ENCODE measurements around the gene PLG. TPM values are rescaled to one million over a fixed set of nuclear protein-coding genes. Genes with fewer than 3 reads are reported as not detected.

PLG gene
- polyA plus RNA-seq, 2 of the 4 experiments (the other 2 are of a cell fraction) = not detected

DNA sequence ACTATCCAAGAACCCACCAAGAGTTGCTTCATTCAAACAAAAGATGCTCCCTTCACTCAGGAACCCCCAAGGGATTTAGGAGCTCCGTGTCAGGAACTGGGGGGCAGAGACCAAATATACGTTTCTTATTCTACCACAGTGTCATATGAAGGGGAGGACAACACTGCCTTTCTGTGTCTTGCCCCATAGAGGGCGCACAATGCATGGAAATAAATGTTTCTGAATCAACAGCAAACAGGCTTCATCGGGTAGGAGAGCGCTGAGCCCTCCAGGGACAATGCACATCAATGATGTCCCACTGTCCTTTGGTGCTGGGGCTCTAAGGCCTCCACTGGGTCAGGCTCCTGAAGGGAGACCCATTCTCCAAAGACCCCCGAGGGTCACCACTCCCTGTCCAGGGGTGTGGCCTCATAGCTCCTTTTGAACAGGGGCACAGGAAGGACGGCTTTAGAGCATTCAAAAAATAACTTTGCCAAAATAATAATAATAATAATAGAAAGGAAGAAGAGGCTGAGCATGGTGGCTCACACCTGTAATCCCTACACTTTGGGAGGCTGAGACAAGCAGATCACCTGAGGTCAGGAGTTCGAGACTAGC lies 31.1 kb downstream of the PLG start:
- POLR2A ChIA-PET = no interaction called here
- H3K4me2 ChIP-seq = 0 out of 3 replicates have a peak overlapping the region, but pooled peaks have one; percentile 25
- WGBS (ENCODE audit: missing lambda C conversion rate) = 16% methylated on average over 8 of the region's 8 CpGs
- TF ChIP-seq, protein P1, sequence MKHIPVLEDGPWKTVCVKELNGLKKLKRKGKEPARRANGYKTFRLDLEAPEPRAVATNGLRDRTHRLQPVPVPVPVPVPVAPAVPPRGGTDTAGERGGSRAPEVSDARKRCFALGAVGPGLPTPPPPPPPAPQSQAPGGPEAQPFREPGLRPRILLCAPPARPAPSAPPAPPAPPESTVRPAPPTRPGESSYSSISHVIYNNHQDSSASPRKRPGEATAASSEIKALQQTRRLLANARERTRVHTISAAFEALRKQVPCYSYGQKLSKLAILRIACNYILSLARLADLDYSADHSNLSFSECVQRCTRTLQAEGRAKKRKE (CRISPR knock-in tag; IDR thresholded peaks at IDR 0.05; ENCODE audit: low read depth) = no peak
- TF ChIP-seq SMC3 (IDR thresholded peaks at IDR 0.05) = 0 out of 3 replicates have a peak, but pooled peaks have one; percentile 20
- peak; percentile 52 to 67; a peak in 4 of 5 replicates for TF ChIP-seq RAD21 (conservative IDR thresholded peaks at IDR 0.05 in 1 of 2, IDR thresholded peaks at IDR 0.05 in 1 of 2)
- TF ChIP-seq, protein P2, sequence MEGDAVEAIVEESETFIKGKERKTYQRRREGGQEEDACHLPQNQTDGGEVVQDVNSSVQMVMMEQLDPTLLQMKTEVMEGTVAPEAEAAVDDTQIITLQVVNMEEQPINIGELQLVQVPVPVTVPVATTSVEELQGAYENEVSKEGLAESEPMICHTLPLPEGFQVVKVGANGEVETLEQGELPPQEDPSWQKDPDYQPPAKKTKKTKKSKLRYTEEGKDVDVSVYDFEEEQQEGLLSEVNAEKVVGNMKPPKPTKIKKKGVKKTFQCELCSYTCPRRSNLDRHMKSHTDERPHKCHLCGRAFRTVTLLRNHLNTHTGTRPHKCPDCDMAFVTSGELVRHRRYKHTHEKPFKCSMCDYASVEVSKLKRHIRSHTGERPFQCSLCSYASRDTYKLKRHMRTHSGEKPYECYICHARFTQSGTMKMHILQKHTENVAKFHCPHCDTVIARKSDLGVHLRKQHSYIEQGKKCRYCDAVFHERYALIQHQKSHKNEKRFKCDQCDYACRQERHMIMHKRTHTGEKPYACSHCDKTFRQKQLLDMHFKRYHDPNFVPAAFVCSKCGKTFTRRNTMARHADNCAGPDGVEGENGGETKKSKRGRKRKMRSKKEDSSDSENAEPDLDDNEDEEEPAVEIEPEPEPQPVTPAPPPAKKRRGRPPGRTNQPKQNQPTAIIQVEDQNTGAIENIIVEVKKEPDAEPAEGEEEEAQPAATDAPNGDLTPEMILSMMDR (IDR thresholded peaks at IDR 0.05) = peak; percentile 47
- TF ChIP-seq HEYL (CRISPR knock-in tag; IDR thresholded peaks at IDR 0.05) = no peak
- H3K4me3 ChIP-seq = no peak overlapping the region
- no peaks in the 10 kb centered on the region for H3K9me3 ChIP-seq
- peak; percentile 77 to 93; a peak in 5 of 6 replicates for ATAC-seq
- no peaks in the 10 kb centered on the region for H3K4me1 ChIP-seq
- FAIRE-seq = no peak
- H3K27ac ChIP-seq = no peak overlapping the region
- peak; percentile 7 to 47 for DNase-seq (ENCODE audit: low read depth in 1 of 2, low spot score in 1 of 2)
- CTCF ChIA-PET = interaction anchor here (0.5 to 4.2 kb wide), 21 partner anchors 11 to 931 kb away, joined by 3 to 33 read pairs (median 3); no protein-coding TSS in a partner anchor

DNA sequence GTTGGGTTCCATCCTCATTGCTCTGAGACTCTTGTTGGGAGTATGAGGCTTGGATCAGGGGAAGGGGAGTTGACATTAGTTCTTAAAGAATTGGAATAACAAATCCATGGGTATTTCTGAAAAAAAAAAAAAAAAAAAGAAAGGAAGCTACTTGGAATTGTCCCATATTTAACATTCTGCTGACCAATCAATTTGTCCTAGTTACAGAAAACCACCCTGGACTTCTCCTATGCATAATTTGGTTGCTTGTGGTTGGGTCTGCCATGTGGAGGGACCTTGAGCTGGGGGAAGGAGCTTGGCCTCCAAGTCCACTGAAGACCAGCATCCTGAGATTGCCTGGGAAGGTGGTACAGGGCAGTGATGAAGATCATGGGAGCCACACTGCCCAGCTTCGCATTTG lies 32.6 kb downstream of the PLG start:
- FAIRE-seq (no peak), DNase-seq (ENCODE audit: low read depth in 1 of 2, low spot score in 1 of 2) (no peak), ATAC-seq (no peak)
- Histone ChIP-seq H3K4me3 (no peak overlapping the region), H3K27ac (no peak overlapping the region), H3K4me1 (no peaks in the 10 kb centered on the region), H3K9me3 (no peaks in the 10 kb centered on the region), H3K4me2 (no peak overlapping the region)
- POLR2A ChIA-PET = no interaction called here
- 18% methylated on average over 1 of the region's 1 CpG for WGBS (ENCODE audit: missing lambda C conversion rate)
- TF ChIP-seq RCOR1 (IDR thresholded peaks at IDR 0.05; ENCODE audit: low read depth, low read length) = no peak
- TF ChIP-seq MAFK (IDR thresholded peaks at IDR 0.05; ENCODE audit: partially characterized antibody) = peak; percentile 58
- TF ChIP-seq, protein P1 (CRISPR knock-in tag; IDR thresholded peaks at IDR 0.05; ENCODE audit: low read depth) = no peak
- no peak for TF ChIP-seq ZSCAN20 (CRISPR knock-in tag; IDR thresholded peaks at IDR 0.05)
- CTCF ChIA-PET = interaction anchor here (0.7 to 4.2 kb wide), 5 partner anchors 9 to 641 kb away, joined by 3 to 33 read pairs (median 5); no protein-coding TSS in a partner anchor

DNA sequence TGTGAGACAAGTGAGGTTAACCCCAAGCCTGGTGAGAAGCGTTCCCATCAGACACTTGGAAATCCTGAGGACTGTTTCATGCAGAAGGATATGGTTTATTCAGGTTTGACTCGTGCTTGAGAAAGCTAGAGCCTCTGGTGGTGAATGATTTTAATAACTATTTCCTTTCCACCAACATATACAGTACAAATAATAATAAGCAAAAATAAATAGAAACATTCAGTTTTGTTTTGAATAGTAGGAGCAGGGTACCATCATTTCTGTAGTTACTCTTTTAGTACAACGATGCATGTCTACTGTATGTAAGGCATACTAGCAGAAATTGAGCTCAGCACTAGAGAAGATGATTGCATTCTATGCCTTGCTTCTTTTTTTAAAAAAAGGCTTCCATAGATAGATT lies 33.5 kb downstream of the PLG start:
- Histone ChIP-seq H3K27ac (no peak overlapping the region), H3K4me2 (no peak overlapping the region), H3K4me3 (no peak overlapping the region), H3K4me1 (no peaks in the 10 kb centered on the region), H3K9me3 (no peaks in the 10 kb centered on the region)
- ATAC-seq (no peak), FAIRE-seq (no peak), DNase-seq (ENCODE audit: low read depth in 1 of 2, low spot score in 1 of 2) (no peak)
- no peak for TF ChIP-seq MYC (IDR thresholded peaks at IDR 0.05; ENCODE audit: borderline replicate concordance, low read length)
- no peak for TF ChIP-seq ZC3H11A (IDR thresholded peaks at IDR 0.05)
- no peak for TF ChIP-seq TP53 (CRISPR knock-in tag; IDR thresholded peaks at IDR 0.05)
- TF ChIP-seq, protein P3, sequence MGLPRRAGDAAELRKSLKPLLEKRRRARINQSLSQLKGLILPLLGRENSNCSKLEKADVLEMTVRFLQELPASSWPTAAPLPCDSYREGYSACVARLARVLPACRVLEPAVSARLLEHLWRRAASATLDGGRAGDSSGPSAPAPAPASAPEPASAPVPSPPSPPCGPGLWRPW (IDR thresholded peaks at IDR 0.05) = no peak
- TF ChIP-seq, protein P4, sequence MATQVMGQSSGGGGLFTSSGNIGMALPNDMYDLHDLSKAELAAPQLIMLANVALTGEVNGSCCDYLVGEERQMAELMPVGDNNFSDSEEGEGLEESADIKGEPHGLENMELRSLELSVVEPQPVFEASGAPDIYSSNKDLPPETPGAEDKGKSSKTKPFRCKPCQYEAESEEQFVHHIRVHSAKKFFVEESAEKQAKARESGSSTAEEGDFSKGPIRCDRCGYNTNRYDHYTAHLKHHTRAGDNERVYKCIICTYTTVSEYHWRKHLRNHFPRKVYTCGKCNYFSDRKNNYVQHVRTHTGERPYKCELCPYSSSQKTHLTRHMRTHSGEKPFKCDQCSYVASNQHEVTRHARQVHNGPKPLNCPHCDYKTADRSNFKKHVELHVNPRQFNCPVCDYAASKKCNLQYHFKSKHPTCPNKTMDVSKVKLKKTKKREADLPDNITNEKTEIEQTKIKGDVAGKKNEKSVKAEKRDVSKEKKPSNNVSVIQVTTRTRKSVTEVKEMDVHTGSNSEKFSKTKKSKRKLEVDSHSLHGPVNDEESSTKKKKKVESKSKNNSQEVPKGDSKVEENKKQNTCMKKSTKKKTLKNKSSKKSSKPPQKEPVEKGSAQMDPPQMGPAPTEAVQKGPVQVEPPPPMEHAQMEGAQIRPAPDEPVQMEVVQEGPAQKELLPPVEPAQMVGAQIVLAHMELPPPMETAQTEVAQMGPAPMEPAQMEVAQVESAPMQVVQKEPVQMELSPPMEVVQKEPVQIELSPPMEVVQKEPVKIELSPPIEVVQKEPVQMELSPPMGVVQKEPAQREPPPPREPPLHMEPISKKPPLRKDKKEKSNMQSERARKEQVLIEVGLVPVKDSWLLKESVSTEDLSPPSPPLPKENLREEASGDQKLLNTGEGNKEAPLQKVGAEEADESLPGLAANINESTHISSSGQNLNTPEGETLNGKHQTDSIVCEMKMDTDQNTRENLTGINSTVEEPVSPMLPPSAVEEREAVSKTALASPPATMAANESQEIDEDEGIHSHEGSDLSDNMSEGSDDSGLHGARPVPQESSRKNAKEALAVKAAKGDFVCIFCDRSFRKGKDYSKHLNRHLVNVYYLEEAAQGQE (IDR thresholded peaks at IDR 0.05) = no peak
- no peak for TF ChIP-seq EHF (CRISPR knock-in tag; IDR thresholded peaks at IDR 0.05)
- TF ChIP-seq RAD21 (conservative IDR thresholded peaks at IDR 0.05 in 1 of 2, IDR thresholded peaks at IDR 0.05 in 1 of 2) = no peak
- TF ChIP-seq, protein P5, sequence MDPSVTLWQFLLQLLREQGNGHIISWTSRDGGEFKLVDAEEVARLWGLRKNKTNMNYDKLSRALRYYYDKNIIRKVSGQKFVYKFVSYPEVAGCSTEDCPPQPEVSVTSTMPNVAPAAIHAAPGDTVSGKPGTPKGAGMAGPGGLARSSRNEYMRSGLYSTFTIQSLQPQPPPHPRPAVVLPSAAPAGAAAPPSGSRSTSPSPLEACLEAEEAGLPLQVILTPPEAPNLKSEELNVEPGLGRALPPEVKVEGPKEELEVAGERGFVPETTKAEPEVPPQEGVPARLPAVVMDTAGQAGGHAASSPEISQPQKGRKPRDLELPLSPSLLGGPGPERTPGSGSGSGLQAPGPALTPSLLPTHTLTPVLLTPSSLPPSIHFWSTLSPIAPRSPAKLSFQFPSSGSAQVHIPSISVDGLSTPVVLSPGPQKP (IDR thresholded peaks at IDR 0.05; ENCODE audit: low read depth, low read length) = no peak
- no peak for TF ChIP-seq SMC3 (IDR thresholded peaks at IDR 0.05)
- TF ChIP-seq RCOR1 (IDR thresholded peaks at IDR 0.05; ENCODE audit: low read depth, low read length) = no peak
- POLR2A ChIA-PET = no interaction called here
- CTCF ChIA-PET = interaction anchor here (4.2 kb wide), 1 partner anchor 640 kb away, joined by 33 read pairs; no protein-coding TSS in a partner anchor
- WGBS (ENCODE audit: missing lambda C conversion rate) = 28% methylated on average over 3 of the region's 3 CpGs

Data from A549 (cell line).